DND-41 (cell line): ENCODE results near the gene EIF4EBP2.

Source experiments
- CTCF ChIP-seq: IDR thresholded peaks from 2 replicates; pipeline ENCODE4 v1.5.1; 2012; ENCODE audit warnings: borderline replicate concordance, low read length, moderate library complexity, mild to moderate bottlenecking; ENCODE audit not compliant: poor library complexity, severe bottlenecking; ENCODE audit errors: extremely low read depth
- EZH2 ChIP-seq: IDR thresholded peaks from 3 replicates; pipeline ENCODE4 v1.6.1; 2012; ENCODE audit warnings: borderline replicate concordance, low read depth, mild to moderate bottlenecking, moderate library complexity, low read length, inconsistent platforms; ENCODE audit not compliant: severe bottlenecking

- TF ChIP-seq CTCF (no peak), EZH2 (no peak)
Observed at GRCh38 chr10:70448236-70448635, 44.3 kb downstream of the EIF4EBP2 start.
